CD14-positive monocyte (primary cell): ENCODE results near the gene SNAP29. TPM values are rescaled to one million over a fixed set of nuclear protein-coding genes. Genes with fewer than 3 reads are reported as not detected.

Source experiments
- DNase-seq, 3 donors: peaks; one replicate each; pipeline ENCODE4 v3.0.0-alpha.2; 2011 to 2022
- H2AFZ ChIP-seq: 2 replicates; pipeline ENCODE4 v1.6.0; 2012; ENCODE audit warnings: mild to moderate bottlenecking, low read depth, low read length, inconsistent platforms; ENCODE audit not compliant: insufficient read depth, poor library complexity, severe bottlenecking
- H3K27ac ChIP-seq, 2 donors: 1 replicate in 1 of 2; 2 replicates in 1 of 2; pipeline ENCODE4 v1.5.1; 2012 to 2013; ENCODE audit warnings: low read length in 2 of 2, control low read depth in 1 of 2, inconsistent platforms in 1 of 2, low read depth in 1 of 2, mild to moderate bottlenecking in 1 of 2
- H3K27me3 ChIP-seq, 2 donors: one replicate each; pipeline versions ENCODE4 v1.6.0 to v1.6.1; 2011 to 2013; ENCODE audit warnings: low read length in 2 of 2; ENCODE audit not compliant: control insufficient read depth in 2 of 2, insufficient read depth in 2 of 2
- H3K36me3 ChIP-seq, 2 donors: replicated peaks in 1 of 2; 1 replicate in 1 of 2; 2 replicates in 1 of 2; pipeline versions ENCODE4 v1.5.1 to v1.6.1; 2012 to 2013; ENCODE audit warnings: low read length in 2 of 2, control low read depth in 1 of 2, inconsistent platforms in 1 of 2, mild to moderate bottlenecking in 1 of 2; ENCODE audit not compliant: insufficient read depth in 2 of 2, control insufficient read depth in 1 of 2
- H3K4me1 ChIP-seq, 2 donors: 1 replicate in 1 of 2; 2 replicates in 1 of 2; pipeline versions ENCODE4 v1.5.1 to v1.6.1; 2012 to 2013; ENCODE audit warnings: low read length in 2 of 2, control low read depth in 1 of 2, inconsistent platforms in 1 of 2, mild to moderate bottlenecking in 1 of 2, moderate library complexity in 1 of 2; ENCODE audit not compliant: insufficient read depth in 2 of 2, control insufficient read depth in 1 of 2
- H3K4me2 ChIP-seq: replicated peaks from 2 replicates; pipeline ENCODE3; 2012; ENCODE audit warnings: low read length, moderate library complexity, mild to moderate bottlenecking; ENCODE audit not compliant: poor library complexity, severe bottlenecking; ENCODE audit errors: extremely low read depth
- H3K4me3 ChIP-seq, 3 experiments: fragments of 200-600 bp in 1 of 3; sonication (generic) in 1 of 3; replicated peaks in 1 of 3; 1 replicate in 2 of 3; 2 replicates in 1 of 3; pipeline ENCODE4 v1.5.1; 2011 to 2013; ENCODE audit warnings: low read length in 3 of 3, mild to moderate bottlenecking in 3 of 3, control low read depth in 2 of 3, low read depth in 2 of 3, inconsistent platforms in 1 of 3, moderate library complexity in 1 of 3
- H3K79me2 ChIP-seq: 2 replicates; pipeline ENCODE4 v1.6.0; 2012; ENCODE audit warnings: mild to moderate bottlenecking, control low read depth, inconsistent platforms, low read length, moderate library complexity; ENCODE audit not compliant: insufficient read depth
- H3K9ac ChIP-seq: 2 replicates; pipeline ENCODE4 v1.6.0; 2017; ENCODE audit warnings: low read length, mild to moderate bottlenecking; ENCODE audit not compliant: insufficient read depth, poor library complexity, severe bottlenecking
- H3K9me3 ChIP-seq, 2 donors: replicated peaks in 1 of 2; 1 replicate in 1 of 2; 2 replicates in 1 of 2; pipeline versions ENCODE4 v1.5.1 to v1.6.1; 2012 to 2013; ENCODE audit warnings: low read length in 2 of 2, control low read depth in 1 of 2; ENCODE audit not compliant: control insufficient read depth in 1 of 2, insufficient read depth in 1 of 2
- H4K20me1 ChIP-seq: 2 replicates; pipeline ENCODE4 v1.6.0; 2012; ENCODE audit warnings: mild to moderate bottlenecking, low read length, control low read depth, moderate library complexity; ENCODE audit not compliant: insufficient read depth
- H3K27ac Mint-ChIP-seq, 7 donors: one replicate each; pipeline ENCODE4 v1.8.0; 2020; ENCODE audit warnings: mild to moderate bottlenecking in 7 of 7, mixed read lengths in 7 of 7, moderate library complexity in 6 of 7, inconsistent platforms in 2 of 7
- H3K27me3 Mint-ChIP-seq, 3 donors: one replicate each; pipeline ENCODE4 v1.8.0; 2021 to 2022; ENCODE audit warnings: low read depth in 3 of 3, mild to moderate bottlenecking in 3 of 3, mixed read lengths in 3 of 3, moderate library complexity in 3 of 3, inconsistent platforms in 1 of 3
- H3K36me3 Mint-ChIP-seq, 2 donors: one replicate each; pipeline ENCODE4 v1.8.0; 2020; ENCODE audit warnings: mixed read lengths in 2 of 2, inconsistent platforms in 1 of 2, mild to moderate bottlenecking in 1 of 2
- H3K4me1 Mint-ChIP-seq: one replicate; pipeline ENCODE4 v1.8.0; 2020; ENCODE audit warnings: mild to moderate bottlenecking, mixed read lengths
- H3K4me3 Mint-ChIP-seq, 2 donors: one replicate each; pipeline ENCODE4 v1.8.0; 2020; ENCODE audit warnings: mild to moderate bottlenecking in 2 of 2, mixed read lengths in 2 of 2, moderate library complexity in 1 of 2
- H3K9me3 Mint-ChIP-seq, 7 donors: one replicate each; pipeline ENCODE4 v1.8.0; 2020 to 2022; ENCODE audit warnings: mixed read lengths in 7 of 7, mild to moderate bottlenecking in 6 of 7, moderate library complexity in 6 of 7, inconsistent platforms in 2 of 7
- WGBS: methylation state at CpG from one replicate; pipeline ENCODE4 v1.1.5; 2013; ENCODE audit warnings: missing lambda C conversion rate; ENCODE audit not compliant: insufficient coverage; 5-methylcytosine and 5-hydroxymethylcytosine counted together
- intact Hi-C, 2 donors: fragments of 100-400 bp; cut with micrococcal nuclease; formaldehyde crosslinking; loops; one replicate each; pipeline versions ENCODE4 v1.15.0 to v1.15.1; 2023
- polyA plus RNA-seq, 3 donors: library from polyadenylated mRNA; depleted of rRNA in 1 of 3; unstranded in 2 of 3; stranded (reverse) in 1 of 3; fragments of 300-500 nt in 2 of 3; fragments of >200 nt in 1 of 3; fragmentation: Illumina TruSeq in 2 of 3; gene quantifications; 1 replicate in 2 of 3; 2 replicates in 1 of 3; pipeline ENCODE4 v1.2.3, GENCODE V29; 2012 to 2021
- TF ChIP-seq, protein P1 (sequence below): fragments of 200-600 bp; IDR thresholded peaks from one replicate; pipeline ENCODE4 v1.8.0; 2022; ENCODE audit warnings: antibody characterized with exemption, mild to moderate bottlenecking

Gene SNAP29
- polyA plus RNA-seq, 3 donors, result 22.3 to 32.8 (median 28.9) TPM

DNA sequence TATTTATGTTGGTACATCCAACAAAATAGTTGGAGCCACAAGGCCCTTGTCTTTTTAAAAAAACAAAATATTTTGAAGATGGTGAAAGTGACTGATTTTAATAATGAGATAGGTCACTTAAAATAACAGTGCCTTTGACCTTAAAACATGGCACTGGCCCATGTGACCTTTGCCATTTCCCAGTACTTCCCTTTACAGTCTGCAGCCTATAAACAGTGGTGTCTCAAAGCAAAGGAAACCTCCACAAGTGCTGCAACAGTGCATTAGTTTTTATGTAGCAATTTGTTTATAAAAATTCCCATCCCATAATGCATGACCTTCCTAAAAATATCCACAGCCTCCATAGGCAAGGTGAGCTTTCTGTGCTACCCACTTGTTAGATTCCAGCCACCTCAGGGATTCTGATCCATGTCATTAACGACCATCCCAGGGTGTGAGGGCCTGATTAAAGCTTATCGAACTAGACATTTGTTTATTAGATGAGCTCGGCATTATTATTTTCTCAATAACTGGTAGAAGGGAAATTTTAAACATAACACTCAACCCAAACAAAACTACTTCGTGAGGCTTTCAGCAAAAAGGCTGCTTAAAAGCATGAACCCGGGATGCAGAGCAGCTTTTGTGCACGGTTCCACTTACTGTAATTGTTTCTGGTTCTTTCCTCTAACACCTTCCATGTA lies 30.4 kb downstream of the SNAP29 start:
- H3K4me1 Mint-ChIP-seq, result peaks cover 8% of the 10 kb centered on the region
- Histone ChIP-seq H3K9ac (no peak overlapping the region), H3K4me2 (no peak overlapping the region), H3K4me3 (no peak overlapping the region), H3K27ac (peak overlapping the region in 1 of 2 donors; percentile 38), H4K20me1 (peaks cover 4% of the 10 kb centered on the region), H3K4me1 (peaks cover 3 to 4% of the 10 kb centered on the region in 2 donors), H3K36me3 (peaks cover 46 to 49% of the 10 kb centered on the region in 2 donors), H3K9me3 (no peaks in the 10 kb centered on the region), H2AFZ (no peak overlapping the region), H3K27me3 (no peaks in the 10 kb centered on the region), H3K79me2 (no peaks in the 10 kb centered on the region)
- DNase-seq, result no peak
- no peaks in the 10 kb centered on the region for H3K9me3 Mint-ChIP-seq
- no peak overlapping the region for H3K4me3 Mint-ChIP-seq
- peak overlapping the region in 1 of 7 donors; percentile 30 for H3K27ac Mint-ChIP-seq
- TF ChIP-seq, protein P1, sequence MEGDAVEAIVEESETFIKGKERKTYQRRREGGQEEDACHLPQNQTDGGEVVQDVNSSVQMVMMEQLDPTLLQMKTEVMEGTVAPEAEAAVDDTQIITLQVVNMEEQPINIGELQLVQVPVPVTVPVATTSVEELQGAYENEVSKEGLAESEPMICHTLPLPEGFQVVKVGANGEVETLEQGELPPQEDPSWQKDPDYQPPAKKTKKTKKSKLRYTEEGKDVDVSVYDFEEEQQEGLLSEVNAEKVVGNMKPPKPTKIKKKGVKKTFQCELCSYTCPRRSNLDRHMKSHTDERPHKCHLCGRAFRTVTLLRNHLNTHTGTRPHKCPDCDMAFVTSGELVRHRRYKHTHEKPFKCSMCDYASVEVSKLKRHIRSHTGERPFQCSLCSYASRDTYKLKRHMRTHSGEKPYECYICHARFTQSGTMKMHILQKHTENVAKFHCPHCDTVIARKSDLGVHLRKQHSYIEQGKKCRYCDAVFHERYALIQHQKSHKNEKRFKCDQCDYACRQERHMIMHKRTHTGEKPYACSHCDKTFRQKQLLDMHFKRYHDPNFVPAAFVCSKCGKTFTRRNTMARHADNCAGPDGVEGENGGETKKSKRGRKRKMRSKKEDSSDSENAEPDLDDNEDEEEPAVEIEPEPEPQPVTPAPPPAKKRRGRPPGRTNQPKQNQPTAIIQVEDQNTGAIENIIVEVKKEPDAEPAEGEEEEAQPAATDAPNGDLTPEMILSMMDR, result no peak
- H3K27me3 Mint-ChIP-seq, result peaks cover 0 to 3% (median 3%) of the 10 kb centered on the region in 3 donors
- intact Hi-C loops, result loop anchor here in 1 of 2 donors (10.0 kb wide), 2 partner anchors 66 to 126 kb away; partner anchors contain the start of gene P2RX6
- WGBS, result 100% methylated on average over 3 of the region's 6 CpGs
- H3K36me3 Mint-ChIP-seq, result peaks cover 42 to 50% of the 10 kb centered on the region in 2 donors

DNA sequence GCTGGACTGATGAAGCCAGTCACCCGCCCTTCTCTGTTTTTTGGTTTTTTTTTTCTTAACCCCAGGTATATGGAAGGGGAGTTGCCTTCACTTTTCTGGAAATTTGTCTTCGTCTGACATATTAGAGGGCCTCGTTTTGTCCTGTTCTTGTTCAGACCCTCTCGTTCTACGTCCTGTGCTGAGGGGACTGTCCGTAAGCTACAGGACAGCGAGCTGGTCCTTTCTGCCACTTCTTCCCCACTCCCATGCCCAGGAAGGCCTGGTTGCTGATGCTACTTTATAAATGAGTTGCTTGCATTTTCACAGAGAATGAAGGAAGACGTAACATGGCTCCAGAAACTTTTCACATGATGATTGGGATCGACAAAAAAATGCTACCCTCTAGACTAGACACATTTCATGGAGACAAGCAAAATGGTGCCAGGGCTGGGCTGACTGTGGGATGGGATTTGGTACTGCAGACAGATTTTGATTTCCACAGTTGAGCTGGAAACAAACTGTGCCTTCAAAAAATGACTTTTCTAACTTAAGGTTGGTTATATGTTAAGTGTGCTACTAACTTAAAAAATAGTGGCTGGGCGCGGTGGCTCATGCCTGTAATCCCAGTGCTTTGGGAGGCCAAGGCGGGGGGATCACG lies 31.2 kb downstream of the SNAP29 start:
- peak overlapping the region in 1 of 7 donors; percentile 30 for H3K27ac Mint-ChIP-seq
- no peak overlapping the region for H3K4me3 Mint-ChIP-seq
- no peak for DNase-seq
- no peaks in the 10 kb centered on the region for H3K9me3 ChIP-seq
- no peak overlapping the region for H3K4me3 ChIP-seq
- no peak overlapping the region for H3K9ac ChIP-seq
- H2AFZ ChIP-seq, result no peak overlapping the region
- no peaks in the 10 kb centered on the region for H3K27me3 ChIP-seq
- H3K36me3 ChIP-seq, result peaks cover 39 to 45% of the 10 kb centered on the region in 2 donors
- H3K79me2 ChIP-seq, result no peaks in the 10 kb centered on the region
- H4K20me1 ChIP-seq, result peaks cover 3% of the 10 kb centered on the region
- H3K36me3 Mint-ChIP-seq, result peaks cover 35 to 42% of the 10 kb centered on the region in 2 donors
- intact Hi-C loops, result loop anchor here in 1 of 2 donors (10.0 kb wide), 2 partner anchors 65 to 125 kb away; partner anchors contain the start of gene P2RX6
- peaks cover 1 to 3% (median 1%) of the 10 kb centered on the region in 3 donors for H3K27me3 Mint-ChIP-seq
- H3K9me3 Mint-ChIP-seq, result no peaks in the 10 kb centered on the region
- WGBS, result no CpG with 5 or more reads among the region's 13 CpGs
- peaks cover 3 to 4% of the 10 kb centered on the region in 2 donors for H3K4me1 ChIP-seq
- TF ChIP-seq, protein P1, result no peak
- no peak overlapping the region for H3K27ac ChIP-seq
- no peak overlapping the region for H3K4me2 ChIP-seq
- peaks cover 8% of the 10 kb centered on the region for H3K4me1 Mint-ChIP-seq
